IMR-90 (cell line): Measurements from ENCODE around the gene CST5. TPM values are rescaled to one million over a fixed set of nuclear protein-coding genes. Genes with fewer than 3 reads are reported as not detected.

Experiments used
- ATAC-seq: fragments of 200-7000 bp; cut with Tn5 transposase; 2 replicates; pipeline ENCODE4 v1.9.1; 2020; ENCODE audit warnings: low read depth, mild to moderate bottlenecking, moderate library complexity
- BruUV-seq: library from RNA; stranded (reverse); fragments of 400-500 nt; replicated peaks from 2 replicates; lab custom pipeline; 2021; lab: Mats Ljungman, UMichigan
- CTCF ChIA-PET: fragments of 300-600 bp; formaldehyde crosslinking; extraction: SDS; loops from one replicate; lab custom pipeline; 2021; ENCODE audit warnings: antibody characterized with exemption; lab: Yijun Ruan, JAX
- POLR2A ChIA-PET: fragments of 300-600 bp; sonication (Branson Sonifier 250); formaldehyde crosslinking; loops from one replicate; lab custom pipeline; 2022; ENCODE audit warnings: antibody characterized with exemption; ENCODE audit not compliant: unreplicated experiment; lab: Charles Lee
- DNase-seq: peaks from one replicate; pipeline ENCODE4 v3.0.0; 2013
- H2AFZ ChIP-seq: replicated peaks from 2 replicates; pipeline ENCODE3; 2013; ENCODE audit warnings: low read length, mild to moderate bottlenecking; ENCODE audit not compliant: poor library complexity
- H2AK5ac ChIP-seq: 2 replicates; pipeline ENCODE4 v1.6.1; 2013; ENCODE audit warnings: low read depth, low read length, inconsistent platforms
- H2AK9ac ChIP-seq: replicated peaks from 2 replicates; pipeline ENCODE3; 2013; ENCODE audit warnings: mild to moderate bottlenecking, low read depth, low read length, moderate library complexity; ENCODE audit not compliant: poor library complexity
- H2BK120ac ChIP-seq: 2 replicates; pipeline ENCODE4 v1.6.1; 2013; ENCODE audit warnings: low read depth, low read length, inconsistent platforms
- H2BK15ac ChIP-seq: 3 replicates; pipeline ENCODE4 v1.6.1; 2013; ENCODE audit warnings: low read depth, low read length, inconsistent platforms
- H2BK20ac ChIP-seq: 2 replicates; pipeline ENCODE4 v1.6.1; 2013; ENCODE audit warnings: low read depth, mild to moderate bottlenecking, inconsistent platforms, low read length, moderate library complexity
- H2BK5ac ChIP-seq: 2 replicates; pipeline ENCODE4 v1.6.1; 2013; ENCODE audit warnings: mild to moderate bottlenecking, low read depth, low read length, inconsistent platforms; ENCODE audit not compliant: poor library complexity, severe bottlenecking
- H3K14ac ChIP-seq: replicated peaks from 2 replicates; pipeline ENCODE4 v1.6.1; 2013; ENCODE audit warnings: low read depth, low read length, inconsistent platforms
- H3K18ac ChIP-seq: 2 replicates; pipeline ENCODE4 v1.6.1; 2013; ENCODE audit warnings: low read depth, low read length, control low read depth
- H3K23ac ChIP-seq: 2 replicates; pipeline ENCODE4 v1.6.1; 2013; ENCODE audit warnings: low read depth, low read length, inconsistent platforms
- H3K27ac ChIP-seq: 2 replicates; pipeline ENCODE4 v1.5.1; 2013; ENCODE audit warnings: mild to moderate bottlenecking, control low read depth, low read length; ENCODE audit not compliant: insufficient read depth
- H3K27me3 ChIP-seq: 2 replicates; pipeline ENCODE4 v1.6.1; 2013; ENCODE audit warnings: low read length; ENCODE audit not compliant: control insufficient read depth, insufficient read depth
- H3K36me3 ChIP-seq: 2 replicates; pipeline ENCODE4 v1.6.1; 2013; ENCODE audit warnings: low read length, mixed read lengths; ENCODE audit not compliant: control insufficient read depth, insufficient read depth
- H3K4ac ChIP-seq: 2 replicates; pipeline ENCODE4 v1.6.1; 2013; ENCODE audit warnings: low read depth, low read length, inconsistent platforms
- H3K4me1 ChIP-seq: 2 replicates; pipeline ENCODE4 v1.6.1; 2013; ENCODE audit warnings: low read length, mixed read lengths; ENCODE audit not compliant: control insufficient read depth, insufficient read depth
- H3K4me2 ChIP-seq: 2 replicates; pipeline ENCODE4 v1.6.1; 2013; ENCODE audit warnings: low read depth, mild to moderate bottlenecking, control low read depth, low read length, moderate library complexity
- H3K4me3 ChIP-seq: 2 replicates; pipeline ENCODE4 v1.5.1; 2013; ENCODE audit warnings: low read depth, mild to moderate bottlenecking, control low read depth, low read length, moderate library complexity; ENCODE audit not compliant: insufficient read depth
- H3K56ac ChIP-seq: 2 replicates; pipeline ENCODE4 v1.6.1; 2013; ENCODE audit warnings: low read length, inconsistent platforms; ENCODE audit not compliant: insufficient read depth; ENCODE audit errors: extremely low read depth
- H3K79me1 ChIP-seq, 2 experiments: 2 replicates each; pipeline ENCODE4 v1.6.1; 2013; ENCODE audit warnings: low read length in 2 of 2, inconsistent platforms in 1 of 2, low read depth in 1 of 2
- H3K9ac ChIP-seq: 2 replicates; pipeline ENCODE4 v1.6.1; 2013; ENCODE audit warnings: low read depth, low read length, control low read depth
- H3K9me1 ChIP-seq: 2 replicates; pipeline ENCODE4 v1.6.1; 2013; ENCODE audit warnings: low read length, inconsistent platforms; ENCODE audit not compliant: insufficient read depth
- H3K9me3 ChIP-seq: 2 replicates; pipeline ENCODE4 v1.6.1; 2013; ENCODE audit warnings: low read length; ENCODE audit not compliant: control insufficient read depth, insufficient read depth
- H4K20me1 ChIP-seq: 2 replicates; pipeline ENCODE4 v1.6.1; 2013; ENCODE audit warnings: low read length, inconsistent platforms; ENCODE audit not compliant: insufficient read depth
- H4K5ac ChIP-seq: 2 replicates; pipeline ENCODE4 v1.6.1; 2013; ENCODE audit warnings: mild to moderate bottlenecking, low read depth, low read length, control low read depth
- H4K8ac ChIP-seq, 2 experiments: 2 replicates each; pipeline ENCODE4 v1.6.1; 2013; ENCODE audit warnings: low read depth in 2 of 2, low read length in 2 of 2, control low read depth in 1 of 2, inconsistent platforms in 1 of 2
- H4K91ac ChIP-seq: 2 replicates; pipeline ENCODE4 v1.6.1; 2013; ENCODE audit warnings: low read depth, low read length, inconsistent platforms; ENCODE audit not compliant: insufficient read depth
- BHLHE40 ChIP-seq: fragments of 150-350 bp; IDR thresholded peaks from 2 replicates; pipeline ENCODE4 v1.6.1; 2016; ENCODE audit warnings: mild to moderate bottlenecking, low read depth, low read length
- CEBPB ChIP-seq: IDR thresholded peaks from 2 replicates; pipeline ENCODE4 v1.6.1; 2012; ENCODE audit warnings: low read depth, low read length, improper control_type of control experiment
- CHD1 ChIP-seq: IDR thresholded peaks from 2 replicates; pipeline ENCODE4 v1.6.1; 2012; ENCODE audit warnings: low read depth, low read length, improper control_type of control experiment
- CTCF ChIP-seq: conservative IDR thresholded peaks from 2 replicates; pipeline ENCODE4 v1.5.1; 2012; ENCODE audit warnings: mild to moderate bottlenecking, low read depth, low read length, improper control_type of control experiment
- ELK1 ChIP-seq: fragments of 150-350 bp; IDR thresholded peaks from 2 replicates; pipeline ENCODE4 v1.6.1; 2016; ENCODE audit warnings: low read depth, mild to moderate bottlenecking, low read length, moderate library complexity, borderline replicate concordance
- MAZ ChIP-seq: IDR thresholded peaks from 2 replicates; pipeline ENCODE4 v1.6.1; 2012; ENCODE audit warnings: low read depth, mild to moderate bottlenecking, low read length, improper control_type of control experiment, moderate library complexity, borderline replicate concordance
- MXI1 ChIP-seq: IDR thresholded peaks from 2 replicates; pipeline ENCODE4 v1.6.1; 2012; ENCODE audit warnings: low read depth, mild to moderate bottlenecking, low read length, moderate library complexity, borderline replicate concordance
- NFE2L2 ChIP-seq: fragments of 150-350 bp; IDR thresholded peaks from 2 replicates; pipeline ENCODE4 v1.6.1; 2016; ENCODE audit warnings: low read depth, mild to moderate bottlenecking, low read length
- POLR2A ChIP-seq: IDR thresholded peaks from 2 replicates; pipeline ENCODE4 v1.6.1; 2012; ENCODE audit warnings: mild to moderate bottlenecking, low read depth, low read length
- RAD21 ChIP-seq: IDR thresholded peaks from 2 replicates; pipeline ENCODE4 v1.6.1; 2012; ENCODE audit warnings: low read length, improper control_type of control experiment
- SMC3 ChIP-seq: fragments of 150-350 bp; IDR thresholded peaks from 2 replicates; pipeline ENCODE4 v1.6.1; 2016; ENCODE audit warnings: low read depth, mild to moderate bottlenecking, antibody characterized with exemption, low read length, moderate library complexity
- WGBS, 2 experiments: methylation state at CpG; one replicate each; pipeline versions ENCODE4 v1.1.5 to v1.1.7; 2013; ENCODE audit warnings: missing lambda C conversion rate in 2 of 2; ENCODE audit not compliant: insufficient read length in 1 of 2; ENCODE audit errors: extremely low coverage in 2 of 2; 5-methylcytosine and 5-hydroxymethylcytosine counted together
- dilution Hi-C: fragments of 300-500 bp; cut with HindIII; formaldehyde crosslinking; loops from one replicate; pipeline ENCODE4 v1.14.3; 2018; ENCODE audit warnings: low sequenced_read_pairs; ENCODE audit not compliant: unreplicated experiment
- in situ Hi-C: fragments of 300-500 bp; cut with MboI; formaldehyde crosslinking; loops from 3 replicates; pipeline ENCODE4 v1.14.3; 2019; ENCODE audit warnings: low sequenced_read_pairs, inconsistent platforms, mixed read lengths
- intact Hi-C: fragments of 100-400 bp; cut with micrococcal nuclease; formaldehyde crosslinking; loops from 2 replicates; pipeline ENCODE4 v1.10.0; 2022
- polyA plus RNA-seq, 3 experiments: library from polyadenylated mRNA; depleted of rRNA; stranded (reverse); fragments of >200 nt; gene quantifications; 2 replicates each; pipeline ENCODE4 v1.2.3, GENCODE V29; 2012; ENCODE audit warnings: low replicate concordance in 1 of 3
- total RNA-seq: library from RNA; depleted of rRNA; stranded (reverse); fragments of >200 nt; gene quantifications from 2 replicates; pipeline ENCODE4 v1.2.3, GENCODE V29; 2012

CST5 gene
- total and polyA plus RNA-seq, 2 of the 4 experiments (the other 2 are of a cell fraction), result not detected

DNA sequence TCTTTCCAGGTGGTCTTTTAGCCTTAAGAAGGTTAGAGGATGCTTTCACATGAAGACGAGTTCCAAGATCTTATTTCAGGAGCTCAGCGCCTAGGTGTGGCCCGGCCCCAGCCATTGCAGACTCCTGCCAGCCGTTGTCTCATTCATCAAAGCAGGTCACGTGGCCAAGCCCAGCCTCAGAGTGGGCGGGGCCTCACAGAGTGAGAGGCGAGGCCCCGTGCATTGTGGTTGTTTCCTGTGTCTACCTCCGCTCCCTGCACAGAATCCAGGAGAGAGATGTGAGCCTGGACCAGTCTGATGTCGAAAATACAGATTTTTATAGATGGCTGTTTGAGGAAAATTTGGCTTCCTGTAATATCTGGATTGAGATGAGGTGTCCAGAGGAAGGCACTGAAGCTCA, 49.2 kb upstream of the CST5 start:
- Histone ChIP-seq H3K9ac (no peak overlapping the region), H3K79me1 (no peaks in the 10 kb centered on the region), H2BK15ac (no peak overlapping the region), H2BK20ac (no peak overlapping the region), H3K27ac (no peak overlapping the region), H3K4ac (no peak overlapping the region), H3K14ac (no peak overlapping the region), H3K23ac (no peak overlapping the region), H4K5ac (no peak overlapping the region), H2BK120ac (no peak overlapping the region), H2AK5ac (no peak overlapping the region), H3K18ac (no peak overlapping the region), H3K9me3 (no peaks in the 10 kb centered on the region), H3K56ac (no peak overlapping the region), H2AFZ (no peak overlapping the region), H4K8ac (no peak overlapping the region), H3K27me3 (no peaks in the 10 kb centered on the region), H4K20me1 (no peaks in the 10 kb centered on the region), H3K36me3 (no peaks in the 10 kb centered on the region), H3K4me1 (no peaks in the 10 kb centered on the region), H2AK9ac (no peak overlapping the region), H3K4me3 (no peak overlapping the region), H2BK5ac (no peak overlapping the region), H3K9me1 (no peaks in the 10 kb centered on the region), H4K91ac (no peak overlapping the region), H3K4me2 (no peak overlapping the region)
- DNase-seq (no peak), ATAC-seq (no peak)
- ChIA-PET CTCF (no interaction called here), POLR2A (no interaction called here)
- intact Hi-C loops, result no loop called here
- whole genome bisulfite sequencing, 2 experiments, result no CpG with 5 or more reads among the region's 10 CpGs
- in situ Hi-C loops, result loop anchor here (25.0 kb wide), 1 partner anchor 984 kb away; no protein-coding TSS in a partner anchor
- no TSS peak for BruUV-seq
- no peak for TF ChIP-seq MAZ
- TF ChIP-seq CHD1, result no peak
- TF ChIP-seq BHLHE40, result no peak
- TF ChIP-seq CEBPB, result no peak
- TF ChIP-seq RAD21, result no peak
- TF ChIP-seq CTCF, result no peak
- TF ChIP-seq NFE2L2, result no peak
- no peak for TF ChIP-seq SMC3
- no peak for TF ChIP-seq ELK1
- TF ChIP-seq MXI1, result no peak
- TF ChIP-seq POLR2A, result no peak
- dilution Hi-C loops, result no loop called here
